Neuronal stem cell (in vitro differentiated cells): Measurements from ENCODE around the gene ASF1A.

Experiments
- DNase-seq: peaks from one replicate; pipeline ENCODE4 v3.0.0-alpha.2; 2013; ENCODE audit warnings: low spot score
- H2AFZ ChIP-seq: one replicate; pipeline ENCODE4 v1.6.1; 2013; ENCODE audit warnings: mild to moderate bottlenecking, low read length, inconsistent platforms
- H2AK5ac ChIP-seq: 2 replicates; pipeline ENCODE4 v1.6.1; 2013; ENCODE audit warnings: low read depth, mild to moderate bottlenecking, inconsistent platforms, low read length, moderate library complexity, mixed read lengths
- H2BK120ac ChIP-seq: 2 replicates; pipeline ENCODE4 v1.6.1; 2013; ENCODE audit warnings: low read depth, mild to moderate bottlenecking, inconsistent platforms, low read length, moderate library complexity, mixed read lengths
- H2BK12ac ChIP-seq: one replicate; pipeline ENCODE4 v1.6.1; 2013; ENCODE audit warnings: low read length, inconsistent platforms
- H2BK15ac ChIP-seq: 2 replicates; pipeline ENCODE4 v1.6.1; 2013; ENCODE audit warnings: mild to moderate bottlenecking, low read length, inconsistent platforms, mixed read lengths
- H2BK5ac ChIP-seq: one replicate; pipeline ENCODE4 v1.6.1; 2013; ENCODE audit warnings: inconsistent platforms, mild to moderate bottlenecking, low read length, moderate library complexity
- H3K14ac ChIP-seq: one replicate; pipeline ENCODE4 v1.6.1; 2013; ENCODE audit warnings: low read length, inconsistent platforms
- H3K18ac ChIP-seq: 2 replicates; pipeline ENCODE4 v1.6.1; 2013; ENCODE audit warnings: low read length, inconsistent platforms
- H3K23ac ChIP-seq: 2 replicates; pipeline ENCODE4 v1.6.1; 2013; ENCODE audit warnings: low read depth, mild to moderate bottlenecking, mixed read lengths, low read length, inconsistent platforms; ENCODE audit not compliant: poor library complexity
- H3K27ac ChIP-seq: replicated peaks from 3 replicates; pipeline ENCODE4 v1.5.1; 2013; ENCODE audit warnings: low read length, inconsistent platforms
- H3K27me3 ChIP-seq, 3 experiments: 2 replicates each; pipeline ENCODE4 v1.6.1; 2013; ENCODE audit warnings: low read length in 3 of 3, mild to moderate bottlenecking in 2 of 3, inconsistent platforms in 1 of 3, low read depth in 1 of 3, mixed read lengths in 1 of 3, moderate library complexity in 1 of 3; ENCODE audit not compliant: control insufficient read depth in 3 of 3, insufficient read depth in 3 of 3
- H3K36me3 ChIP-seq, 2 donors: replicated peaks in 1 of 2; 2 replicates each; pipeline ENCODE4 v1.6.1; 2013; ENCODE audit warnings: low read length in 2 of 2; ENCODE audit not compliant: control insufficient read depth in 2 of 2, insufficient read depth in 2 of 2
- H3K4ac ChIP-seq: 2 replicates; pipeline ENCODE4 v1.6.1; 2013; ENCODE audit warnings: inconsistent platforms, mild to moderate bottlenecking, low read length, moderate library complexity
- H3K4me1 ChIP-seq, 2 donors: 1 replicate in 1 of 2; 2 replicates in 1 of 2; pipeline ENCODE4 v1.6.1; 2013; ENCODE audit warnings: low read length in 2 of 2, low read depth in 1 of 2; ENCODE audit not compliant: control insufficient read depth in 2 of 2, insufficient read depth in 1 of 2
- H3K4me2 ChIP-seq: one replicate; pipeline ENCODE4 v1.6.1; 2013; ENCODE audit warnings: mild to moderate bottlenecking, low read length, inconsistent platforms; ENCODE audit not compliant: insufficient read depth, poor library complexity, severe bottlenecking
- H3K4me3 ChIP-seq, 2 donors: 2 replicates each; pipeline ENCODE4 v1.5.1; 2013; ENCODE audit warnings: low read length in 2 of 2, mild to moderate bottlenecking in 2 of 2, inconsistent platforms in 1 of 2, moderate library complexity in 1 of 2
- H3K79me1 ChIP-seq: one replicate; pipeline ENCODE4 v1.6.1; 2013; ENCODE audit warnings: low read depth, mild to moderate bottlenecking, inconsistent platforms, low read length, moderate library complexity
- H3K9ac ChIP-seq: one replicate; pipeline ENCODE4 v1.6.1; 2013; ENCODE audit warnings: mild to moderate bottlenecking, low read depth, low read length, inconsistent platforms; ENCODE audit not compliant: poor library complexity
- H3K9me3 ChIP-seq, 2 donors: replicated peaks in 1 of 2; 2 replicates each; pipeline versions ENCODE3 to v1.6.1; 2013; ENCODE audit warnings: low read length in 2 of 2, mild to moderate bottlenecking in 2 of 2, inconsistent platforms in 1 of 2, low read depth in 1 of 2, mixed read lengths in 1 of 2, moderate library complexity in 1 of 2; ENCODE audit not compliant: control insufficient read depth in 2 of 2, insufficient read depth in 1 of 2
- H4K8ac ChIP-seq: one replicate; pipeline ENCODE4 v1.6.1; 2013; ENCODE audit warnings: low read depth, mild to moderate bottlenecking, inconsistent platforms, low read length, moderate library complexity
- H4K91ac ChIP-seq: one replicate; pipeline ENCODE4 v1.6.1; 2013; ENCODE audit warnings: low read length, low read depth, mild to moderate bottlenecking, inconsistent platforms; ENCODE audit not compliant: poor library complexity
- WGBS, 2 donors: extraction: QIAGEN DNeasy Blood & Tissue Kit; methylation state at CpG; one replicate each; pipeline ENCODE4 v1.1.7; 2013; ENCODE audit warnings: missing lambda C conversion rate in 2 of 2, mixed read lengths in 1 of 2; ENCODE audit not compliant: insufficient read length in 2 of 2, insufficient replicate concordance in 1 of 2; ENCODE audit errors: extremely low coverage in 2 of 2; 5-methylcytosine and 5-hydroxymethylcytosine counted together

The ASF1A gene

DNA sequence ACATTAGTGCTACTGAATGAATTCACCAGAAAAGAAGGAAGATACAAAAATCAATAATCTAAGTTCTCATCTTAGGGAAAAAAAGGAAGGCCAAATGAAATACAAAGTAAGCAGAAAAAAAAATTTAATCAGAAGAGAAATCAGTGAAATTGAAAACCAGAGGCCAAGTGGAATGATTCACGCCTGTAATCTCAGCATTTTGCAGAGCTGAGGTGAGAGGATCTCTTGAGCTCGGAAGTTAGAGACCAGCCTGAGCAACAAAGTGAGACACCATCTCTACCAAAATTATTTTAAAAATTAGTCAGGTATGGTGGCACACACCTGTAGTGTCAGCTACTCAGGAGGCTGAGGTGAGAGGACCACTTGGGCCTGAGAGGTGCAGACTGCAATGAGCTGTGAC lies 21.2 kb upstream of the ASF1A start:
- H3K9ac ChIP-seq = no peak overlapping the region
- no peak overlapping the region for H2BK5ac ChIP-seq
- no peak overlapping the region for H3K4me3 ChIP-seq
- no peak overlapping the region for H2AFZ ChIP-seq
- no CpG with 5 or more reads among the region's 2 CpGs for WGBS, 2 donors
- H2BK15ac ChIP-seq = no peak overlapping the region
- no peak for DNase-seq
- no peak overlapping the region for H3K18ac ChIP-seq
- no peaks in the 10 kb centered on the region for H3K36me3 ChIP-seq
- no peak overlapping the region for H4K91ac ChIP-seq
- no peaks in the 10 kb centered on the region for H3K79me1 ChIP-seq
- H3K14ac ChIP-seq = no peak overlapping the region
- H4K8ac ChIP-seq = no peak overlapping the region
- no peak overlapping the region for H2BK12ac ChIP-seq
- H3K4me2 ChIP-seq = no peak overlapping the region
- H3K4ac ChIP-seq = no peak overlapping the region
- no peak overlapping the region for H3K23ac ChIP-seq
- no peaks in the 10 kb centered on the region for H3K9me3 ChIP-seq
- H3K4me1 ChIP-seq = no peaks in the 10 kb centered on the region
- no peaks in the 10 kb centered on the region for H3K27me3 ChIP-seq
- no peak overlapping the region for H3K27ac ChIP-seq
- H2BK120ac ChIP-seq = no peak overlapping the region
- no peak overlapping the region for H2AK5ac ChIP-seq

DNA sequence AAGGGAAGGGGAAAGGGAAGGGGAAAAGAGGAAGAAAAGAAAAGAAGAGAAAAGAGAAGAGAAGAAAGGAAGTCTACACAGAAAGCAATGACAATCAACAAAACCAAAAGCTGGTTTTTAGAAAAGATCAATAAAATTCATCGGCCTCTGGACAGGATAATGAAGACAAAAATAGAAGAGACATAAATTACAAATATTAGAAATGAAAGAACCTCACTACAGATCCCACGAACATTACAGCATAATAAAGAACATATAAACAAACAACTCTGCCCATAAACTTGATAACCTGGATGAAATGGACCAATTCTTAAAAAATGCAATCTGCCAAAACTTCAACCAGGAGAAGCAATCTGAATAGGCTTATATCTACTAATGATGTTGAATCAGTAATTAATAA lies 20.7 kb upstream of the ASF1A start:
- H3K14ac ChIP-seq = no peak overlapping the region
- H2BK12ac ChIP-seq = no peak overlapping the region
- no peaks in the 10 kb centered on the region for H3K9me3 ChIP-seq
- no peak overlapping the region for H2BK120ac ChIP-seq
- H2BK5ac ChIP-seq = no peak overlapping the region
- H2BK15ac ChIP-seq = no peak overlapping the region
- no peak overlapping the region for H3K4me3 ChIP-seq
- H4K91ac ChIP-seq = no peak overlapping the region
- WGBS, 2 donors = no CpG with 5 or more reads among the region's 2 CpGs
- H2AFZ ChIP-seq = no peak overlapping the region
- no peak for DNase-seq
- H3K23ac ChIP-seq = no peak overlapping the region
- H3K4ac ChIP-seq = no peak overlapping the region
- H3K9ac ChIP-seq = no peak overlapping the region
- no peak overlapping the region for H3K18ac ChIP-seq
- no peaks in the 10 kb centered on the region for H3K79me1 ChIP-seq
- H3K4me1 ChIP-seq = no peaks in the 10 kb centered on the region
- no peak overlapping the region for H3K27ac ChIP-seq
- no peaks in the 10 kb centered on the region for H3K27me3 ChIP-seq
- no peak overlapping the region for H2AK5ac ChIP-seq
- H3K36me3 ChIP-seq = no peaks in the 10 kb centered on the region
- no peak overlapping the region for H3K4me2 ChIP-seq
- no peak overlapping the region for H4K8ac ChIP-seq

- no peak overlapping the region for H2BK5ac ChIP-seq
- WGBS, 2 donors = no CpG with 5 or more reads among the region's 2 CpGs
- no peak overlapping the region for H2BK12ac ChIP-seq
Observed at GRCh38 chr6:118875672-118876071, 18.3 kb upstream of the ASF1A start.

DNA sequence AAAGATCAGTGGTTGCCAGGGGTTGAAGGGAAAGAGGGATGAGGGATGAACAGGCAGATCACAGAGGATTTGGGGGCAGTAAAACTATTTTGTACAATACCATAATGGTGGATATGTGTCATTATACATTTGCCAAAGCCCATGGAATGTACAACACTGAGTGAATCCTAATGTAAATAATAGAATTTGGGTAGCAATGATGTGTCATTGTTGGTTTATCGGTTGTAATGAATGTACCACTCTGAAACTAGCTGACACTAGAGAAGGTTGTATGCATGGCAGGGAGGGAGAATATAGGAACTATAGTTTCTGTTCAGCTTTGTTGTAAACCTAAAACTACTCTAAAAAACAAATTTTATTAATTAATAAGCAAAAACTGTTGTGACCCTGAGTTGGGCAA lies 17.8 kb upstream of the ASF1A start:
- Histone ChIP-seq H3K9ac (no peak overlapping the region), H3K23ac (no peak overlapping the region), H2BK120ac (no peak overlapping the region), H3K4me2 (no peak overlapping the region), H2AFZ (no peak overlapping the region), H3K36me3 (no peaks in the 10 kb centered on the region), H4K91ac (no peak overlapping the region), H3K4me1 (no peaks in the 10 kb centered on the region), H3K27me3 (no peaks in the 10 kb centered on the region), H2BK12ac (no peak overlapping the region), H3K9me3 (no peaks in the 10 kb centered on the region), H4K8ac (no peak overlapping the region), H3K4ac (no peak overlapping the region), H3K18ac (no peak overlapping the region), H3K79me1 (no peaks in the 10 kb centered on the region), H2AK5ac (no peak overlapping the region), H2BK15ac (no peak overlapping the region), H3K27ac (no peak overlapping the region), H3K4me3 (no peak overlapping the region), H3K14ac (no peak overlapping the region), H2BK5ac (no peak overlapping the region)
- DNase-seq = no peak
- WGBS, 2 donors = no CpG with 5 or more reads among the region's 1 CpG

More at GRCh38 chr6:118875672-118876071, 18.3 kb upstream of the ASF1A start:
- Histone ChIP-seq H2AFZ (no peak overlapping the region), H3K36me3 (no peaks in the 10 kb centered on the region), H3K4me1 (no peaks in the 10 kb centered on the region), H2BK15ac (no peak overlapping the region), H4K91ac (no peak overlapping the region), H4K8ac (no peak overlapping the region), H3K27me3 (no peaks in the 10 kb centered on the region), H3K4ac (no peak overlapping the region), H3K9ac (no peak overlapping the region), H2AK5ac (no peak overlapping the region), H3K79me1 (no peaks in the 10 kb centered on the region), H3K27ac (no peak overlapping the region), H3K18ac (no peak overlapping the region), H3K9me3 (no peaks in the 10 kb centered on the region), H3K14ac (no peak overlapping the region), H2BK120ac (no peak overlapping the region), H3K4me3 (no peak overlapping the region), H3K23ac (no peak overlapping the region), H3K4me2 (no peak overlapping the region)
- no peak for DNase-seq
